Inferior parietal cortex (tissue), 1 donor: Measurements from ENCODE around the gene PACRG.

Source experiments
- DNase-seq: peaks from one replicate; pipeline ENCODE4 v3.0.0-alpha.2; 2016; ENCODE audit errors: extremely low spot score

PACRG gene

GRCh38 chr6:163176097-163176496 is 448.3 kb downstream of the PACRG start:
- DNase-seq = no peak

- DNase-seq = no peak
Measured at GRCh38 chr6:163177007-163177406, 449.2 kb downstream of the PACRG start.

- no peak for DNase-seq
Measured at GRCh38 chr6:163177892-163178420, 450.2 kb downstream of the PACRG start.

- no peak for DNase-seq
Measured at GRCh38 chr6:163179061-163179460, 451.3 kb downstream of the PACRG start.

DNA sequence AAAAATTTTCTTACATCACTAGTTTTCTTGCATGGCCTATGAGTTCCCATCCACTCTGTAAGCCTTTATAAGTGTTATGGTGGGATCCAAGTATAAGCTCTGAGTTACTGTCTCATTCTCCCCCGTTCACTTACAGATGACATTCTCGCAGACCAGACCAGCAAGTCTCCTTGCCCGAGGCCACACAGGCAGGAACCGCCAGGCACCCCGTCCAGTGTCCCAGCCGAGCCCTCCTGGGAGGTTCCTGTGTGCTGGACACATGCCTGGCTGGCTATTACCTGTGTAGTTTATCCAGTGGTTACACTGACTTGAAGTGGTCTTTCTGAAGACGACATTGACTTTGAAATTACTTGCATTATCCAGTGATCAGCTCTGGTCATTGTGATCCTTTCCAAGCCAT is 451.9 kb downstream of the PACRG start:
- no peak for DNase-seq

- peak; percentile 87 for DNase-seq
Measured at GRCh38 chr6:163180874-163181541, 453.2 kb downstream of the PACRG start.

GRCh38 chr6:163181666-163182180 is 453.9 kb downstream of the PACRG start:
- DNase-seq = peak; percentile 60

DNA sequence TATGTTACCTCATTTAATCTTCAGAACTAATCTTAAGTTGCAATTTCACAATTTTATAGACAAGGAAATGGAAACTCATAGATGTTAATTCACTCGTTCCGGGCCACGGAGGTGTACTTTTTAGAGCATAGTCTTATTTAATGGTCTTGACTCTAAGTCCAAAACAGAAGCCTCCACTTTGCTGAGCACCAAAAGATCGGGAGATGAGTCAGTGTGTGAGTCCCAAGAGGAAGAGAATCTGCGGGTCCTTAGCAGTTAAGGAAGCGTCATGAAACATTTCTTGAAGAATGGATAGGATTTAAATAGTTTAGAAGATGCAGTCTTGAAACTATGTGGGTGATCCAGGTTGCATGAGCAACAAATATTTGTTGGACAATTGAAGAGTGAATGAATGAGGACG is 454.9 kb downstream of the PACRG start:
- no peak for DNase-seq

- DNase-seq = no peak
Measured at GRCh38 chr6:163183806-163184205, 456.0 kb downstream of the PACRG start.

- DNase-seq = no peak
Measured at GRCh38 chr6:163185744-163186143, 458.0 kb downstream of the PACRG start.

DNA sequence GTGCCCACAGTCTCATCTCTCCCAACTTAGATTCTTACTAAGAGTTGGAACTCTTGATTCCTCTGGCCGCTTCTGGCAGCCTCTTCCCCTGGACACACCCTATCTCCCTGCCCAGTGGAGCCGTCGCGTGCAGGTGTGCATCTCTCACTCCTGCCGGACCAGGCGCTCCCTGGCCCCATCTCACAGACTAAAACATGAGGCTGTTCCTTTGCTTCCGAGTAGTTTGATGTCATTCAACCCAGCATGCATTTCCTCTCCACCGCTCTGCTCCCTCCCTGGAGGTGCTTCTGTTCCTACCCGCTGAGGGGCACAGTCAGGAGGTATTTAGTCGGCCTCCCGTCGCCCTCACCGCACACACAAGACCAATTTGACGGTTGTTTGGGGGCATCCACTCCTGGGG is 458.8 kb downstream of the PACRG start:
- no peak for DNase-seq

GRCh38 chr6:163187201-163187600 is 459.4 kb downstream of the PACRG start:
- no peak for DNase-seq

DNA sequence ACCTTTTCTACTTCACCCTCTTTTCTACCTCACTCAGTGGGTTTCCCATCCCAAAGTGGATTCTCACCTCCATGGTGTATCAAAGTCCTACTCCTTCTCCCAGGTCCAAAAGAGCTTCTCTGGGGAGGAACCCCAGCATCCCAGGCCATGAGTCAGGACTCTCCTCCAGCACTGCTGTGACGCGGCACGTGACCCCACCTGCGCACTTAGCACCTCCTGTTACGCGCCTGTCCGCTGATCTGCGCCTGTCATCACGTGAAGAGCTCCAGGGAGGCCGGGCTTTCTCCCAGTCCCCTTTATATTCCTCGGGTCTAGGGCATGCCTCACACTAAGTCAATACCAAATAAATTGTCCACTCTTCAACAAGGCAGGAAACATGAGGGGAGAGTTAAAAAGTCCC is 459.8 kb downstream of the PACRG start:
- DNase-seq = no peak

GRCh38 chr6:163188746-163189145 is 461.0 kb downstream of the PACRG start:
- DNase-seq = no peak

DNA sequence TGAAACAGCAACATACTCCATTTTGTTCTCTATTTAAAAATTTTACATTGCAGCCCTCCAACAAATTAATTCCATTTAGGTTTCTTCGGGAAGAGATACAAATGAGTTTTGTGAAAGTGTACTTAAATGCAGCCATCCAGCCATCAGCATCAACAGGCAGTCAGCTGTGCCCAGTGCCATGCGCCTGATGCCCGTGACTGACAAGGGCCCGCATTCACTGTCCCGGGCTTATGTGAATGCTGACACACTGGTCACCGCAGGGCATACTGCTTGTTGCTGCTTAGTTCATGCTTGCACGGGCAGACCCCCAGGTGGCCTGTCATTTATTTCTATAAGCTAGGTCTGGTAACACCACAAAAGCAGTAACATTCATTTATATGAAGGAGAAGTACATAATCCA is 461.8 kb downstream of the PACRG start:
- no peak for DNase-seq

- no peak for DNase-seq
Measured at GRCh38 chr6:163190786-163191185, 463.0 kb downstream of the PACRG start.

- DNase-seq = peak; percentile 77
Measured at GRCh38 chr6:163191704-163192537, 464.1 kb downstream of the PACRG start.

DNA sequence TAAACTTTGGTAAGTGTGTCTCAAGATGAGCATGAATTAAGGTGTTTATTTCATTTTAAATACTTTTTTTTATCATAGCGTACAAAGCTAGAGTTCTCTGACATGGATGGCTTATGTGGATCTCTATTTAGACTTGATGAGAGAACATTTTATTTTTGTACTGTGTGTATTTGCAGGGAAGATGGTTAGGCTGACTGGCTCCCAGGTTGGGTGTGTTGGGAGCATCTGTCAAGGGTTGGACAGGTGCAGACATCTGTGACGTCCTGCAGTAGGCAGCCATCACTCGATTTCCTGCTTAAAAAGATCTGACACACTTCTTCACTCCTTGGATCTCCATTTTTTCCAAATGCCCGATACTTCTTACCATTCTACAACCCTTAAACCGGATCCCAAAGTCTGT is 464.8 kb downstream of the PACRG start:
- DNase-seq = no peak

DNA sequence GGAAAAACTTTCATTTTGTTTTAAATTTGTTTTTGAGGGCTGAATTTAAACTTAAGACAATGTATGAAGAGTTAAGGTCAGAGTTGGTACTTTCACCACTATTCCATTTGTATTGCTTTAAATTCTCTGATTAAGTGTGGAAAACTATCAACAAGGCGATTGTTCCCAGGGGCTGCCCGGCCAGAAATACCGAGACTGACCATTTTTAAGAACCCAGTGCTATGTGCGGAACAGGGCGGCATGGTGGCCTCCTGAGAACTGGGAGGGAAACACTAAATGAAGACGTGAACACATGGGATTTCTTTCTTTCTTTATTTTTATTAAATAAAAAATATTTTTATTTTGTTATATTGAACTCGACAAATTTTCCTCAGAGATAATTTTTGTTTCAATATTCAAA is 465.6 kb downstream of the PACRG start:
- DNase-seq = no peak

- no peak for DNase-seq
Measured at GRCh38 chr6:163195721-163196691, 468.2 kb downstream of the PACRG start.

GRCh38 chr6:163197839-163198238 is 470.1 kb downstream of the PACRG start:
- DNase-seq = no peak

- no peak for DNase-seq
Measured at GRCh38 chr6:163198396-163198795, 470.6 kb downstream of the PACRG start.
